Activated B cell treated with CpG ODN at 0.5 μM for 24 hours (primary cell): ENCODE measurements around the gene MICALL2. TPM values are rescaled to one million over a fixed set of nuclear protein-coding genes. Genes with fewer than 3 reads are reported as not detected.

ENCODE experiments used
- ATAC-seq: fragments of 200-7000 bp; cut with Tn5 transposase; one replicate; pipeline ENCODE4 v1.10.0; 2021; ENCODE audit warnings: low read depth, mild to moderate bottlenecking, moderate library complexity
- CTCF ChIA-PET: fragments of 350-600 bp; sonication (Branson Sonifier 250); formaldehyde crosslinking; loops from one replicate; lab custom pipeline; 2021; ENCODE audit warnings: antibody characterized with exemption; lab: Charles Lee
- POLR2A ChIA-PET: fragments of 350-600 bp; sonication (Branson Sonifier 250); formaldehyde crosslinking; loops from one replicate; lab custom pipeline; 2021; ENCODE audit warnings: antibody characterized with exemption; lab: Charles Lee
- DNase-seq: peaks from one replicate; pipeline ENCODE4 v3.0.0; 2022
- H3K27ac Mint-ChIP-seq: one replicate; pipeline ENCODE4 v1.8.0; 2020; ENCODE audit warnings: mixed read lengths
- H3K27me3 Mint-ChIP-seq: one replicate; pipeline ENCODE4 v1.8.0; 2021; ENCODE audit warnings: mixed read lengths
- H3K36me3 Mint-ChIP-seq: one replicate; pipeline ENCODE4 v1.8.0; 2021; ENCODE audit warnings: low read depth, mixed read lengths
- H3K4me1 Mint-ChIP-seq: one replicate; pipeline ENCODE4 v1.8.0; 2021; ENCODE audit warnings: mixed read lengths
- H3K4me3 Mint-ChIP-seq: one replicate; pipeline ENCODE4 v1.8.0; 2020; ENCODE audit warnings: mild to moderate bottlenecking, mixed read lengths
- H3K9me3 Mint-ChIP-seq: one replicate; pipeline ENCODE4 v1.8.0; 2020; ENCODE audit warnings: mixed read lengths
- intact Hi-C: fragments of 100-400 bp; cut with micrococcal nuclease; formaldehyde crosslinking; loops from one replicate; pipeline ENCODE4 v1.15.1; 2024
- total RNA-seq: library from RNA; stranded (reverse); gene quantifications from 2 replicates; pipeline ENCODE4 v1.2.3, GENCODE V29; 2022
- TF ChIP-seq, protein P1 (sequence below): fragments of 200-600 bp; IDR thresholded peaks from one replicate; pipeline ENCODE4 v1.8.0; 2022; ENCODE audit warnings: antibody characterized with exemption, mild to moderate bottlenecking

Gene MICALL2
- total RNA-seq, 1 donor from 2014 or later: 0.55 TPM

DNA sequence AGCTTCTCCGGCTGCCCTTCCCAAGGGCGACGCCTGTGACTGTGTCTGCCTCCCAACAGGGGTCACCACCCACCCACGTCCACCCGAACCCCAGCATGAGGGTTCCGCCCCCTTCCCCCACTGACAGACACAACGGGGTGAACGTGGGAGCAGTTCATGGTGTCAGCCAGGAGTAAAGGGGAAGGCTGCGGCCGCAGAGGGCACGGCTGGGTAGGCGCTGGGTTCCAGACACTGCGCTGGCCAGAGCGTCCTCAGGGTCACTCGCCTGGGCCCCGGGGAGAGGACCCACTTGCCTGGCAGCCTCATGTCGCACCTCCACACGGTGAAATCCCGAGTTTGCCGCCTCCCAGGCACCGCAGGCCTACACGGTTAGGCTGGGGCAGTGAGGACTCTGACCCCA lies 23.8 kb upstream of the MICALL2 start:
- Mint-ChIP-seq H3K36me3 (peaks cover 65% of the 10 kb centered on the region), H3K4me3 (no peak overlapping the region), H3K27me3 (no peaks in the 10 kb centered on the region), H3K9me3 (no peaks in the 10 kb centered on the region), H3K27ac (no peak overlapping the region), H3K4me1 (no peaks in the 10 kb centered on the region)
- DNase-seq: no peak
- ChIA-PET POLR2A (no interaction called here), CTCF (no interaction called here)
- intact Hi-C loops: no loop called here
- TF ChIP-seq, protein P1, sequence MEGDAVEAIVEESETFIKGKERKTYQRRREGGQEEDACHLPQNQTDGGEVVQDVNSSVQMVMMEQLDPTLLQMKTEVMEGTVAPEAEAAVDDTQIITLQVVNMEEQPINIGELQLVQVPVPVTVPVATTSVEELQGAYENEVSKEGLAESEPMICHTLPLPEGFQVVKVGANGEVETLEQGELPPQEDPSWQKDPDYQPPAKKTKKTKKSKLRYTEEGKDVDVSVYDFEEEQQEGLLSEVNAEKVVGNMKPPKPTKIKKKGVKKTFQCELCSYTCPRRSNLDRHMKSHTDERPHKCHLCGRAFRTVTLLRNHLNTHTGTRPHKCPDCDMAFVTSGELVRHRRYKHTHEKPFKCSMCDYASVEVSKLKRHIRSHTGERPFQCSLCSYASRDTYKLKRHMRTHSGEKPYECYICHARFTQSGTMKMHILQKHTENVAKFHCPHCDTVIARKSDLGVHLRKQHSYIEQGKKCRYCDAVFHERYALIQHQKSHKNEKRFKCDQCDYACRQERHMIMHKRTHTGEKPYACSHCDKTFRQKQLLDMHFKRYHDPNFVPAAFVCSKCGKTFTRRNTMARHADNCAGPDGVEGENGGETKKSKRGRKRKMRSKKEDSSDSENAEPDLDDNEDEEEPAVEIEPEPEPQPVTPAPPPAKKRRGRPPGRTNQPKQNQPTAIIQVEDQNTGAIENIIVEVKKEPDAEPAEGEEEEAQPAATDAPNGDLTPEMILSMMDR: no peak
- ATAC-seq: no peak

DNA sequence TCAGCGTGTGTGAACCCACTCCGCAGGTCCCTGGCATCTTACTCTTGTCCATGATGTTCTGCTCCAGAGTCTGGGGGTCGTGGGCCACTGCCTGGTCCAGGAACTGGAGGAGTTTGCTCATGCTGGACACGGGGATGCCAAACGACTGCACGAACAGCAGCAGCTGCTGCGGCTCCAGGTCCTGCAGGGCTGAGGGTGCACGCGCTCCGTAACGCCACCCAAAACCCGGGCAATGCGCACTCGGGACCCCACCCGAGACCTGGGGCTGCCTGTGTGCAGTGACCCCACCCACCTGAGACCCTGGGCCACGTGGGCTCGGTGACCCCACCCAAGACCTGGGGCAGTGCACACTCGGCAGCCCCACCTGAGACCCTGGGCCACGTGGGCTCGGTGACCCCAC lies 22.0 kb upstream of the MICALL2 start:
- POLR2A ChIA-PET: no interaction called here
- Mint-ChIP-seq H3K4me3 (no peak overlapping the region), H3K27me3 (no peaks in the 10 kb centered on the region), H3K9me3 (no peaks in the 10 kb centered on the region), H3K27ac (no peak overlapping the region), H3K4me1 (no peaks in the 10 kb centered on the region), H3K36me3 (peaks cover 66% of the 10 kb centered on the region)
- TF ChIP-seq, protein P1: no peak
- DNase-seq (no peak), ATAC-seq (no peak)
- intact Hi-C loops: no loop called here
- CTCF ChIA-PET: no interaction called here

DNA sequence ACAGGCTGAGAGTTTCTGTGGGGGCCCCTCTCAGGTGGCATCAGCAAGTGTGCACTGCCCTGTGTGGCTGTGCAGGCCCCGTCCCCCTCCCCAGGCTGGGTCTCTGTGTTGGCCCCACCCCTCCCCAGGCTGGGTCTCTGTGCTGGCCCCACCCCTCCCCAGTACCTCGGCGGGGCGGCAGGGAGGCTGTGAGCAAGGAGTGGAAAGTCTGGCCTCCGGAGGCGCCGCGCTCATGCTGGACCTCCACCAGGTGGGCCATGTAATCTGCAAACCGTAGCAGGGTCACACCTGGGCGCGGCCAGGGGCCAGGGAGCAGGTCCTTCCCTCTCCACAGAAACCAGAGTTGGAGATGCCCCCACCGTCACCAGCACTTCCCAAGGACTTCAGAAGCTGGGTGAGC lies 21.4 kb upstream of the MICALL2 start:
- Mint-ChIP-seq H3K36me3 (peaks cover 60% of the 10 kb centered on the region), H3K9me3 (no peaks in the 10 kb centered on the region), H3K27me3 (no peaks in the 10 kb centered on the region), H3K4me1 (no peaks in the 10 kb centered on the region), H3K4me3 (no peak overlapping the region), H3K27ac (no peak overlapping the region)
- CTCF ChIA-PET: no interaction called here
- intact Hi-C loops: no loop called here
- POLR2A ChIA-PET: no interaction called here
- TF ChIP-seq, protein P1: no peak
- ATAC-seq: no peak
- no peak for DNase-seq

DNA sequence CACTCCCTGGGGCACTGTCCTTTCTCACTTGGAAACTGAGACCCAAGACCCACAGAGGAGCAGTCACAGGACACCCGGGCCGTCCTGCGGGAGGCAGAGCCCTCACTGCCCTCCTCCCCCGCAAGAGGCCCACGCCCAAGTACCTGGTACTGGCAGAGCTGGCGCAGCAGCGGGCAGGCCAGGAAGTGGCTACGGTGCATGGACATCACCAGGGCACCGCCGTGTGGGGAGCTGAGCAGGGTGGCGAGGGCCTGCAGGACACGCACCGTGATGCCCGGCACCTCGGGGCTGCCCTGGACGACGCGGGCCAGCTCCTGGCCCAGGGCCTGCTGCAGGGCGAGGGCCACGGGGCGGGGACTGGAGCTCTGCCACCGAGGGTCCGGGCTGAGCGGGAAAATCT lies 20.0 kb upstream of the MICALL2 start:
- POLR2A ChIA-PET: no interaction called here
- Mint-ChIP-seq H3K27ac (no peak overlapping the region), H3K36me3 (peaks cover 64% of the 10 kb centered on the region), H3K9me3 (no peaks in the 10 kb centered on the region), H3K27me3 (no peaks in the 10 kb centered on the region), H3K4me1 (no peaks in the 10 kb centered on the region), H3K4me3 (no peak overlapping the region)
- DNase-seq: no peak
- CTCF ChIA-PET: no interaction called here
- intact Hi-C loops: no loop called here
- ATAC-seq: no peak
- TF ChIP-seq, protein P1: no peak

DNA sequence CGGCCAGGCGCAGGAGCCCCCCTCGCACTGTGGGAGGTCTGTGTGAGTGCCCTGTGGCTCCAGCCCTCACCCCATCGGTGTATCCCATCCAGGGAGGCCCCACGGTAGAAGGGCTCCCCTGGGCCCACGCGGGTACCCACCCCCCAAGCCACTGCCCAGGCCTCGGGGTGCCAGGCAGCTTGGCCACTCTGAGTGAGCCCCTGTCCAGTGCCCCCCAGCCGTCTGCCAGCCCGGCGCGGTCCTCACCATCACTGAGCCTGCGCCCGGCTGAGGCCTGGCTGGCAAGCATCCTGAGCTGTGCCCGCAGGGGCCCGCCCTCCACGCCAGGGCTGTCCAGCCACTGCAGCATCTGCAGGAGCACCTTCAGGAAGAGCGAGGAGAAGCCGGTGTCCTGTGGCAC lies 19.2 kb upstream of the MICALL2 start:
- intact Hi-C loops: no loop called here
- H3K9me3 Mint-ChIP-seq: no peaks in the 10 kb centered on the region
- POLR2A ChIA-PET: no interaction called here

More for the DNA sequence above, 19.2 kb upstream of the MICALL2 start:
- Mint-ChIP-seq H3K27me3 (no peaks in the 10 kb centered on the region), H3K36me3 (peaks cover 60% of the 10 kb centered on the region), H3K4me1 (no peaks in the 10 kb centered on the region), H3K27ac (no peak overlapping the region), H3K4me3 (no peak overlapping the region)
- no peak for DNase-seq
- CTCF ChIA-PET: no interaction called here
- no peak for ATAC-seq
- TF ChIP-seq, protein P1: no peak
